GM21526 (cell line): ENCODE results near the gene SLC43A3.
A peak's percentile ranks its signal among the peaks of the same experiment; 100 is the strongest.

ENCODE experiments used
- ATAC-seq: cut with Tn5 transposase; IDR thresholded peaks from one replicate; pipeline ENCODE4 v1.9.1; 2021; ENCODE audit warnings: moderate library complexity; ENCODE audit not compliant: unreplicated experiment, low FRiP score

Gene SLC43A3

DNA sequence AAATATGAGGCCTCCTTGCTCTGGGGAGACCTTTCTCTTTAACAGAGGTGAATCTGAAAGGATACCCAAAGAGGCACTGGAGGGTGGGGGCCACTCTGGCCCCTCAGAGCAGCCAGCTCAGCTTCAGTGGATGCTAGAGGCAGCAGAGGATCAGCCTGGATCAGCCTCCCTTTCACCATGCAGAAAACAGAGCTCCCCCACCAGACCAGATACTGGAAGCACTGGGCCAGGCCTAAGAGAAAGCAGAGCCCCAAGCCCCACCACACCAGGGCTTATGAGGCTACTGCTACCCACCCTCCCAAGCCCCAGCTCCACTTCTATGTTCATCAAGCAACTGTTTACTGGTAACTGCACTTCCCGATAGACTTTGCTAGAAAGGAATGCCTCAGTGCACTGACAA is 4.0 kb upstream of the SLC43A3 start:
- no peak for ATAC-seq

DNA sequence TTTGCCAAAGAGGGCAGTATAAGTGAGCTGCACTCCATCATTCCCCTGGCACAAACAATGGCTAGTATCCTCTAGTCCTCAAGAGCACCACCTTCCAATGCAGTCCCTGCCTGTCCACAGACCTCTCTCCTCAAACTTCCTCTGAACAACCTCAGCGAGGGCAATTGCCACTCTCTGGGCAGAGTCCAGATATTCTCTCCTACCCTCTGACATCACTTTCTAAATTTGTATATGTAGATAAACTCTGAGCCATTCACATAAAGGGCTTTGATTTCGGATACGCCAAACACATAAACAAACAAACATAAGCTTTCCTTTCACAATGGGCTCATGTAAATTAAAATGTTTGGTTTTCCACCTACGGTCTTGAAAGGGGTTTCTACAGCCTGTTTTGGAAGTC is 3.0 kb upstream of the SLC43A3 start:
- no peak for ATAC-seq

DNA sequence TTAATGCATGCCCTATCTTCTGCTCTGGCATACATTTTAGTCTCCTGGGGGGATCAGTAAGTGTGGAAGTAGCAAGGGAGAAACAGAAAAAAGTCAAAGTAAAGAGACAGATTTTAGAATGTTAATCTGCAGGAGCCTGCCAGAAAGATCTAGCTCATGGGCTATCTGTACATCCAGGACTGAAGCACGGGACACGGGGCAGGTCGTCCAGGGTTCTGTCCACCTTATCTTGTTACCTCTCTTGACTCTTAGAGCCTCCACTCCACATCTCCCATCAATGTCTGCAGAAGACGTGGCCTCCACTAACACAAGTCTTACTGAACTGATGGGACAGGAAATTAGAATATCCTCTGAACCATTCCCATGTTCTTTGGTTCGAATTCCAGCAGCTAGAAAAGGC is 1.7 kb upstream of the SLC43A3 start:
- ATAC-seq = no peak

DNA sequence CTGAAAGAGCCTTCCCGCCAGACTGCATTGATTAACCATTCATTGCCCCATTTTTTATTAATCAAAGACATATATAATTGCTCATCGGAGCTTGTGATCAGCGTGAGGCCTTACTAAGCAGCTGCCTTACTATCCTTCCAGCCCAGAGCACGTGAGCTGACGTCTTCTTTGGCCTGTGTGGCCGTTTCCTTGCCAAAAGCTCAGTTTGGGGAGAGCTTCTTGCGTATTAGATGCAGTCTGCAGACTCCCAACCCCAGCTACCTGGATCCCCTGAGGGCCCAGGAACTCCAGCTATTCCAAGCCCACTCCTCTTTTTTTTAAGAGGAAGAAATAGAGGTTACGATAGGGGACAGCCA is 784 bp upstream of the SLC43A3 start:
- ATAC-seq = no peak

DNA sequence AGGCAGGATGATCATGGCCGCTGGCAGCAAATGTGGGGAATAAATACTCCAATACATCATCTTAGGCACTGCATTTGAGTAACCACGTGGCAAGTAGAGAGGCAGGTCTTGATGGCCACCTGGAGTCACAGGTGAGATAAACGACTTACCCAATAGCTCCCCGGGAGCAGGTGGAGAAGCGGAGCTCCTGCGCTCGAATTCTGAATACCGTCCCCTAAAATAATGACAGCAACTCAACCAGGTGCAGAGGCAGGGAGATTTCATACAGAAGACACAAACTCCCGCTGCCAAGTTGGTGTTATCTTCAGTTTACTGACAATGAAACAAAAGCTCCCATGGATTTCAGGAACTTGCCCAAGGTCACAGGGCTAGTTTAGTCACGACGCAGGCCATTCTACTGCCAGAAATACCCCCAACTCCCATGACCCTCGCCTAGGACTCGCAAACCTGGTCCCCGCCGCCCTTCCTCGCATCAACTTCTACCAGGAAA is 437 bp downstream of the SLC43A3 start:
- no peak for ATAC-seq

DNA sequence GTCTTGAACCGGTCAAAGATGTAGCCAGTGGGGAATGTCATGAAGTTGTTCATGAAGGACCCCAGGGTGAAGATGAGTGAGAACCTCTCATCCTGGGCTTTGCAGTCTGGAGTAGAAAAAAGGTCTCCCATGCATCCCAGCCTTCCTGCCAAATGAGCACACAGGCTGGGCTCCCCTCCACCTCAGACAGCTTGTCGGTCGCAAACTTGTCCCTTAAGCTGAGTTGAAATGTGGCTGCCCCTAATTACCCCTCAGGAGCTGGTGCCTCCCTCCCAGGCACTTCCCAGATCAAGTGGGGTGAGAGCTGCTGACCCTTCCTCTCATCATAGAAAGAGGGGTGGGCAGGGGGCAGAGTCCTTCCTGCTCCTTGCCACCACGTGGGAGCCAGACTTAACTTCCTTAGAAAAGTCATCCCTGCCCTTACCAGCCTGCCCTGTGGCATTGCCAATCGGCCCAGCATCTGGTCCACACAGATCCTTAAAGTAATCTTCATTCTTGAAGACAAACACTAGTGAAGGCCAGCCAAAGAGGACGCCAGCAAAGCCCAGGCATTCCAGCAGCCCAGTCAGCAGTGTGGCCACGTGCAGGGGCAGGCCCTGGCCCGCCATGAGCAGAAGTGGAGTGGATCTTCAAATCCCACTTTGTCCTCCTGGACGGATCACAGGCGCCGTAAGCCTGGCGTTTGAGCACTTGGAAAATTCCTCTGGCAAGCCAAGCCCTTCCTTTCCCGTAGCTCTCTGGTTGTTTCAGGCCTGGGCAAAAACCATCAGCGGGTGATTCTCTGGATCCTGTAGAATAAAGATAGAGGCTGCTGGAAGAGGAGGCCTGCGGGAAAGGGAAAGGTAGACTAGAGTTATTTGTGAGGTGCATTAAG is 1.1 kb downstream of the SLC43A3 start:
- no peak for ATAC-seq

DNA sequence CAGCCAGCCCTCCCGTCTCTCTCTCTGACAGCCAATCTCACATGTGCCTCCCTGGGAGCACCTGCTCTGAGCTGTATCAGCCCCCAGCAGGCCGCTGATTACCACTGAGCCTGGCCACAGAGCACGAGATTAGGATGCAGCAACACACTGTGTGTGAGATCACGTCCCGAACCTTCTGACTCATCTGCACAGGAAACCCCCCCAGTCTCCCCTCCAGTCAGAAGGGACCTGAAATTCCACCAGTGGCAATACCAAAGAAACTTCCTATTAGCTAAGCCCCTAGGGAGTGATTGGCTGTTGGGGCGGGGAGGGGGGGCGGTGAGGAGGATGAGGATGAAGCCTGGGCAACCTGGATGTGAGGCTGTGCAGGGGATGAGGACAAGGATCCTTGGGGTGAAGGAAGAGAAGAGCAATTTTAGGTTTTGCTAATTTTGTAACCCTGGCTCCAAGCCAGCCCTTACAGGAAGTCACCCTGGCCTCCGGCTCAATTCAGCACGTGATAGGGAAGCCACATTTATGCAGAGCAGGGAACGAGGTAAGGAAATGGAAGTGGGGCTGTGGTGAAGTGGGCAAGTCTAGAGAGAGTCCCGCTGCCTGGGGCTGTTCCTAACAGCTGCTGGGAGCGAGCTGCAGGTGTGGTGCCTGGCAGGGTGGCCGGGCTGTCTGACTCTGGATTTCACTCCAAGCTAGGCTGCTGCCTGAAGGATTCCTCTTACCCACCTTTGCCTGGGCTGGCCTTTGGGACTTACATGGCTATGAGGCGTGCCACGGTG is 1.9 kb downstream of the SLC43A3 start:
- peak; percentile 87 for ATAC-seq

DNA sequence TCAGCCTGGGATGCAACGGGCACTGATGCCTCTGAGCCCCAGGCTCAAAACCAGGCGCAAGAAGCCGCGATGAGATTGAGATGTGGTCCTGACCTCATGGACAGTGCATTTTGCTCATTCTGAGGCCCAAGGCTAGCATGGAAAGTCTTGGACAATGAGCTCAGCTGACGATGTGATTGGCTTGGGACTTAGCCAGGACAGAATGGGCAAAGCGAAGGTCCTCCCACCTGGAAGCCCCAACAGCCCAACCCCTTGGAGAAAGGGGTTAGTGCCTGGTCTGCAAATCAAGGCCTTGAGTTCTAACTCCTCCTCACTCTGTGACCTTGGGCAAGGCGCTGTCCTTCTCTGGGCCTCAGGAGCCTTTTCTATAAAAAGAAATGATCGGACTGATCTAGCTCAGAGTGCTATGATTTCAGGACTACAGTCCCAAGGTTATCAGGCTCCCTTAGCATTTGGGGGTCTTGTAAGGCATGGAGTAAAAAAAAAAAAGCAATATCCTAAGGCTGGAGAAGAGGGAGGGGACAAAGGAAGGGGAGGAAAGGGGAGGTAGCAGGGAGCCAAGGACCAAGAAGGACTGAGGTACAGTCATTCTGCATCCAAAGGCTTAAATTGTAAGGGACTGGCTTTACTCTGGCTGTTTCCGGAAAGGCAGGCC is 2.7 kb downstream of the SLC43A3 start:
- no peak for ATAC-seq

DNA sequence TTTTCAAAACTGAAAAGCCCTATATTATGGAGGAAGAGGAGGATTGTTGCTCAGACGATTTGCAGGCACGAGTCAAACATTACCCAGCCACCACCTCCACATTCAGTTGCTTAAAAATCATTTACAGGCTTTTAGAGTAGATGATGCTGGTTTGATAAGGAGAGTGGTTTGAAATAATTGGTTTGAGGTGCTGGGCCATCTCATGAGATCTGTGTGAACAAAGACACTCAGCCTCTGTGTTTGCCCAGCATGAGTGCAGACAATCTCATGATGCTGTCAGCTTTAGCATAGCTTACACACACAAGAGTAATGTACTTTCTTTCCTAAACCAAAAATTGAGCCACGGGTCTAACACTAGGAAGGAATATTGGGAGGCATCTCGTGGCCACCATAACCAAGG is 4.3 kb downstream of the SLC43A3 start:
- ATAC-seq = no peak

DNA sequence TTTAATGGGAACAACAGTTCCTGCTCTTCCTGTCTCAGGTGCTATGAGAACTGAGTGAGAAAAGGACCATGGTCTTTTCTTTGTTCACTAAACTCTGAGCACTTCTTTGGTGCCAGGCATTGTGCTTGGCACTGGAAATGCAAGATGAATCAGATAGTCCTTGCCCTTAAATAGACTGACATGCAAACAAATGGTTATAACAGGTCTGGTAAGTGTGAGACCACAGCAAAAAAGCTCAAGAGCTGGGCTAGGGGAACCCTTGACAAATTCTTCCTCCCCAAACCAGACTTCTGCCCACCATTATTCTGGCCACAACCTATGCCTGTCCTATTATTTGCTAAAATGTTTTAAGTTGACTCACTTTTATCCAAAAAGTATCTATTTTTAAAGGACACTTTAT is 5.1 kb downstream of the SLC43A3 start:
- ATAC-seq = no peak

DNA sequence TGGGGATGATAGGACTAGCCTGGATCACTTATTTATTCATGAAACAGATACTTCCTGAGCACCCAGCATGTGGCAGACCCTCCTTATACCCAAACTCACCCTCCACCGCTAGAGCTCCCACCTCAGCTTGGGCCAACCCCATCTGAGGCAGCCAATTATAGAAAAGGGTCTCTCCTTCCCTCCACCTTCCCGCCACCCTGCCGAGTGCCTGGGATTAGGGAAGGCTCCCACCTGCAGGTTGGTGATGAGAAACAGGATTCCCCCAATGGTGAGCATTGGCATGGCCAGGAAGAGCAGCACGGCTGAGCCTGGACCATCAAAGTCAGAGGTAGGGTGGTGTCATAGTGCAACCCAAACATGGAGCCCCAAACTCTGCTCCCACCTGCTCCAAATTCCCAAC is 5.9 kb downstream of the SLC43A3 start:
- no peak for ATAC-seq

DNA sequence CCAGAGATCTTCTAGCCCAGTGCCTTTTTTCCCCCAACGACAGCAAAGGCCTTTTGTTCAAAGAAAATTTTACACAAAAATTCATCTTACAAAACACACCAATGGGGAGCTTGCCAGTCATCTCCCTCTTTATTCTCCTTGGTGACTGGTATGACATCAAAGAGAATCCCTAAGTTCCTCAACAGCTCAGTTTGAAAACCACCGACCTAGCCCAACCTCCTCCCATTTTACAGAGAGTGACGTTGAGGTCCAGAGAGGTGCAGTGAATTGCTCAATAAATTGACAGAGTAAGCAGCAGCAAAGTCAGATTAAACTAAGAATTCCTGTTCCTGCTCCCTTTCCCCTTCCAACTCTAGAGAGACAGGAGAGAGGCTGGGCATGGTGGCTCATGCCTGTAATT is 7.8 kb downstream of the SLC43A3 start:
- ATAC-seq = no peak

DNA sequence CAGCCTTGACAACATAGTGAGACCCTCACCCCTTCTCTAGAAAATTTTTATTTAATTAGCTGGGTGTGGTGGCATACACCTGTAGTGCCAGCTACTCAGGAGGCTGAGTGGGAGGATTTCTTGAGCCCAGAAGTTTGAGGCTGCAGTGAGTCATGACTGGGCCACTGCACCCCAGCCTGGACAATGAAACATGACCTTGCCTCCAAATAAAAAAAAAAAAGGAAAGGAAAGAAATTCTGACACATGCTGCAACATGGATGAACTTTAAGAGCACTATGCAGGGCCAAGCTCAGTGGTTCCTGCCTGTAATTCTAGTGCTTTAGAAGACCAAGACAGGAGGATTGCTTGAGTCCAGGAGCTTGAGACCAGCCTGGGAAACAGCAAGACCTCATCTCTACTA is 8.8 kb downstream of the SLC43A3 start:
- no peak for ATAC-seq

DNA sequence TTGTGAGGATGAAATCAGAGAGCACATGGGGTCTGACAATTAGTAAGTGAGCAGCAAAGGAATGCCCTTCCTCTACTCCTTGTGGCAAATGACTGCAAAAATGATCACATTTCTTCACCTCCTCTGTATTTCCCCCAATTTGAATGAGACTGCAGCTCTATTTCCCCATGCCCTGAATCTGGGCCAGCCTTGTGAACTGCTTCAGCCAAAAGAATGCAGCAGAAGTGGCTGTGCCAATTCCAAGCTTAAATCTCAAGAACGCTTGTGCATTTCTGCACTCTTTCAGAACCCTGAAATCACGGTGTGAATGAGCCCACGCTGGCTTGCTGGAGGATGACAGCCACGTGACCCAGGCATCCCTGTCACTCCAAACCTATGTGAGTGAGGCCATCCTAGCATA is 9.9 kb downstream of the SLC43A3 start:
- ATAC-seq = no peak

DNA sequence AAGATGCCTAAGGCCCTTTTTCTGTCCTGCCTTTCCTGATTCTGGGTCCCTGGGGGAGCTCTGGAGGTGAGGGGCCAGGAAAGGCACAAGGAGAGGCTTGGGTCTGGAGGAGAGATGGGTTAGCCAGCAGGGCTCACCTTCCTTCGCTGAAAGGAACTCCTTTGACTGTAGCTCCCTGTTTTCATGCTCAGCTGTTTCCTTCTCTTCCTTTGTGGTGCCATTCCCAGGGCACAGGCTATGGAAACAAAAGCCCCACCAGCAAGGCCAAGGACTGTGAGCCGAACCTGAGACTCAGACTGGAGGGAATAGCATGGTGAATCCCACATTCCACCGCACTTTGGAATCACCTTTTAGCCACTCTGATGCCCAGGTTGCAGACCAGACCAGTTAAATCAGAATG is 10.5 kb downstream of the SLC43A3 start:
- ATAC-seq = no peak

DNA sequence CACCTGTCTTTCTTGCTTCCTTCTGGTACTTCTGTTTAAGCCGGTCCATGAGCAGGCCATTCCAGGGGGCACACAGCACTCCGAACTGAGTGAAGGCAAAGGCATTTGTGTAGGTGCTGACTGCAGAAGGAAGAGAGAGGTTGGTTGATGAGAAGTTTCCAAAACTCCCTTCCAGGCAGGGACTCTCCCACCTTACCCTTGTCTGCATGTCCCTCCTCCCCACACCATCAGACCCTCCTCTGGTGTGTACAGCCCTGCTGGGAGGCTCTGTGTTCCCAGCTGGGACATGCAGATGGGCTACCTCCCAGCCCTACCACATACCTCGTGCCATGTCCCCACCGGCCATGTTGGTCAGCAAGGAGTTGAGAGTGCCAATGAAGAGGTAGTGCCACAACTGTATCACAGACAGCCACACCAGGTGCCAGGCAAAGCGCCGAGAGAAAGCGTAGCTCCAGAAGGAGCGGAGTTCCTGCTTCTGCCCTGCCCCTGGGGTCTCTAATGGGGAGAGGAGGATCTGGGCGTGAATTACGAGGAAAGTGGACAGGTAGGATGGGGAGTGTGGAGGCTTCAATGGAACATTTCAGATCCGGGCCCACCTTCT is 12.2 kb downstream of the SLC43A3 start:
- no peak for ATAC-seq

DNA sequence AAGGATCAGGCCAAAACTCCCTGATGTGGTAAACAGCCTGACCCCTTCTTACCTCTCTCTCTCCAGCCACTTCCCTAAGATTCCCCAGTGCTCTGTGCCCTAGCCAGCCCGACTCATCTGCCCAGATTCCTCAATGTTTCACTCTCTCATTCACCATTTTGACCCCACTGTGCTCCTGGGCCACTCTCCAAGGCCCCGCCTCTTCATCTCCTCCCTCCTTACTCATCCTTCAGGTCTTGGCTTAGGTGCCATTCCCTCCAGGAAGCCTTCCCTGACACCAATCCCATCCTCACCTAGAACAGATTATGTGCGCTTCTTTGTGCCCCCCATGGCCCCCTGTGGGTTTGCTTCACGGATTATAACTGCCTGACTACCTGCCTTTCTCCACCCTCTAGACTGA is 13.2 kb downstream of the SLC43A3 start:
- no peak for ATAC-seq

DNA sequence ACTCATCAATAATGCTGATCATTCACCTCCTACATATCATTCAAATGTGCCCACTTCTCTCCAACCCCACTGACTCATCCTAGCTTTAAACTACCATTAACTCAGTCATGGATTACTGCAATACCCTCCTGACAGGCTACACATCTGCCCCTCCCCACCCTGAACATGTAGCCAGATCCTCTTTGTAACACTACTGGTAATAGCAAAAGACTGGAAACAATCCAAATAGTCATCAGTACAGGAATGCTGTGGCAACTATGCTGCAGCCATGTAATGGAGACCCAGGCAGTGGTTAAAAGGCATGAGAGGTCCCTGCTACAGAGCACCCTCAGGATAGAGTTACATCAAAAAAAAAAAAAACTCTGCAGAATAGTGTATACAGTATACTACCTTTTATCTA is 16.6 kb downstream of the SLC43A3 start:
- no peak for ATAC-seq

DNA sequence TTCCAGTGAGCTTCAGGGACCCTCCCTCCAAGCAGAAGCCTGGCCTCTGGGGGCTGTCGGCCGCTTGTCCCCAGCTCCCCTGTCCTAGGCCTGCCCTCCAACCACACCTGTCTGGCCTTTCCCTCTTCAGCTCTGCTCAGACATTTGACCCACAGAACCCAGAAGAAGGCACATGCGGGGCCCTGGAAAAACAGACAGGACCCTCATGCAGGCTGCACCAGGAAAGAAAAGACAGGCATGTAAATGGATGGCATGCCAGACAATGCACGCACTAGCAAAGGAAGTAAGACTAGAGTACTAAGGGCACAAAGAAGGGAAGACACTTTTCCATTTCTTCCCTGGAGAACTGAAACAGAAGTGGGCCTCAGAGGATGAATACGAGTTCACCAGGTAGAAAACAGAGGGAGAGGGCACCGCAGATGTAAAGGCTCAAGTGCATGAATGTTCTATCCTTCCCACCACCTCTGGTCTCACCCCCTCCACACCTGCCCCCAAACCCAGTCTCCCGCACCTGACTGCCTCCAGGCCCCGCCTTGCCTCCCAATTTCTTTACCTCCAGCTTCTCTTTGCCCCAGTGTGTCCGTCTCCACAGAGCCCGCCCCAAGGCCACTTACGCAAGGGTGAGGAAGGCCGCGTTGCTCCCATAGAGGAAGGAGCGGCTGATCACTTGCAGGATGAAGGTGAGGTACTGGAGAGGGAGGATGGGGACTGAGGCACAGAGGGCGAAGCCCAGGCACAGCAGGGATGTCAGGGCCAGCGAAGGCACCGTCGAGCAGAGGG is 17.4 kb downstream of the SLC43A3 start:
- ATAC-seq = no peak

DNA sequence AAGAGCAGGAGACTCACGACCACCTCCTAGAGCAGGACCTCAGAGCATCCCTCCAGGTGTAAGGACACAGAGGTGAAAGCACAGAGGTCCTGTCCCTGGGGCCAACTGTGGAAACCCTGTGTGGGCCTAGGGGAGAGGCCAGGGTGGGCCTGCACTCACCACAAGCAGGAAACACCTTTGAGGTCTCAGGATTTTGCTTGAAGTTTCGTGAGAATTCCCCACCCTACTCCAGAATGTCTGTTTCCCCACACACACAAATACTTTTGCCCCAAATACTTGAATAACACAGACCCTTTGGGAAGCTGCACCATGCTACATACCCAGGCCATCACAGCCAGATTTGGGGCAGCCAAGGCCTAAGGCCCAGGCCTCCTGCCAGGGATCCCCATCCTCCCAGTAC is 18.1 kb downstream of the SLC43A3 start:
- ATAC-seq = no peak
